Liver (tissue), 9 donors: Measurements from ENCODE around the gene BIRC3. TPM values are rescaled to one million over a fixed set of nuclear protein-coding genes. Genes with fewer than 3 reads are reported as not detected.

Source experiments
- DNase-seq: peaks from one replicate; pipeline ENCODE4 v3.0.0-alpha.2; 2017; ENCODE audit warnings: low spot score
- H3K27ac ChIP-seq, 2 donors: one replicate each; pipeline ENCODE4 v1.7.0; 2013; ENCODE audit warnings: inconsistent platforms in 2 of 2, low read length in 2 of 2, control low read depth in 1 of 2, low read depth in 1 of 2, mild to moderate bottlenecking in 1 of 2
- H3K27me3 ChIP-seq, 4 donors: one replicate each; pipeline versions ENCODE4 v1.6.1 to v1.7.0; 2013; ENCODE audit warnings: low read length in 3 of 4, inconsistent platforms in 1 of 4, mild to moderate bottlenecking in 1 of 4, moderate library complexity in 1 of 4; ENCODE audit not compliant: control insufficient read depth in 4 of 4, insufficient read depth in 4 of 4
- H3K36me3 ChIP-seq, 4 donors: one replicate each; pipeline versions ENCODE4 v1.6.1 to v1.7.0; 2013; ENCODE audit warnings: low read length in 3 of 4, mild to moderate bottlenecking in 3 of 4, low read depth in 1 of 4, moderate library complexity in 1 of 4; ENCODE audit not compliant: control insufficient read depth in 4 of 4, insufficient read depth in 3 of 4
- H3K4me1 ChIP-seq, 4 donors: one replicate each; pipeline versions ENCODE4 v1.6.1 to v1.7.0; 2013; ENCODE audit warnings: low read length in 3 of 4, mild to moderate bottlenecking in 3 of 4, moderate library complexity in 1 of 4; ENCODE audit not compliant: control insufficient read depth in 4 of 4, insufficient read depth in 4 of 4
- H3K4me3 ChIP-seq, 3 donors: one replicate each; pipeline versions ENCODE4 v1.6.1 to v1.7.0; 2013; ENCODE audit warnings: low read length in 3 of 3, control low read depth in 1 of 3, low read depth in 1 of 3, mild to moderate bottlenecking in 1 of 3
- H3K9ac ChIP-seq, 2 donors: one replicate each; pipeline ENCODE4 v1.7.0; 2013; ENCODE audit warnings: low read length in 2 of 2, mild to moderate bottlenecking in 2 of 2, moderate library complexity in 2 of 2, control low read depth in 1 of 2, low read depth in 1 of 2
- H3K9me3 ChIP-seq, 4 donors: one replicate each; pipeline versions ENCODE4 v1.6.1 to v1.7.0; 2013; ENCODE audit warnings: low read length in 3 of 4; ENCODE audit not compliant: control insufficient read depth in 4 of 4
- EGR1 ChIP-seq, 2 donors: IDR thresholded peaks; 2 replicates each; pipeline ENCODE4 v1.6.1; 2016 to 2018; ENCODE audit warnings: antibody characterized with exemption in 2 of 2, low read depth in 2 of 2
- FOXA1 ChIP-seq: IDR thresholded peaks from 2 replicates; pipeline ENCODE4 v1.6.1; 2016; ENCODE audit warnings: antibody characterized with exemption
- FOXA2 ChIP-seq: IDR thresholded peaks from 2 replicates; pipeline ENCODE4 v1.6.1; 2016; ENCODE audit warnings: antibody characterized with exemption
- HNF4G ChIP-seq: IDR thresholded peaks from 2 replicates; pipeline ENCODE4 v1.6.1; 2016; ENCODE audit warnings: antibody characterized with exemption
- RAD21 ChIP-seq, 2 donors: IDR thresholded peaks; 2 replicates each; pipeline ENCODE4 v1.6.1; 2016; ENCODE audit warnings: antibody characterized with exemption in 2 of 2, mild to moderate bottlenecking in 2 of 2
- RXRA ChIP-seq, 2 donors: IDR thresholded peaks; 2 replicates each; pipeline ENCODE4 v1.6.1; 2017 to 2018; ENCODE audit warnings: antibody characterized with exemption in 2 of 2, mild to moderate bottlenecking in 1 of 2
- TAF1 ChIP-seq: conservative IDR thresholded peaks from 2 replicates; pipeline ENCODE4 v1.6.1; 2016; ENCODE audit warnings: antibody characterized with exemption, mild to moderate bottlenecking
- WGBS: extraction: QIAGEN DNeasy Blood & Tissue Kit; methylation state at CpG from one replicate; pipeline ENCODE4 v1.1.7; 2013; 5-methylcytosine and 5-hydroxymethylcytosine counted together
- polyA plus RNA-seq, 2 donors: library from polyadenylated mRNA; stranded (reverse) in 1 of 2; unstranded in 1 of 2; fragments of 200-250 nt in 1 of 2; fragments of >200 nt in 1 of 2; fragmentation: Nextera tagmentation in 1 of 2; extraction: Ambion mirVana in 1 of 2; gene quantifications; one replicate each; pipeline versions ENCODE4 v1.2.1 to v1.2.3, GENCODE V29; 2013 to 2015
- total RNA-seq, 2 donors: library from RNA; depleted of rRNA; stranded (reverse); fragments of >200 nt; gene quantifications; one replicate each; pipeline ENCODE4 v1.2.3, GENCODE V29; 2014
- TF ChIP-seq, protein P1 (sequence below): IDR thresholded peaks from 2 replicates; pipeline ENCODE4 v1.6.1; 2016; ENCODE audit warnings: antibody characterized with exemption, mild to moderate bottlenecking
- donor health status: healthy.
- donor health status: healthy.
- donor health status: healthy.
- donor health status: healthy.
- donor health status: healthy.

Gene BIRC3
- total and polyA plus RNA-seq, 4 donors = 1.4 to 8.1 (median 2.9) TPM

DNA sequence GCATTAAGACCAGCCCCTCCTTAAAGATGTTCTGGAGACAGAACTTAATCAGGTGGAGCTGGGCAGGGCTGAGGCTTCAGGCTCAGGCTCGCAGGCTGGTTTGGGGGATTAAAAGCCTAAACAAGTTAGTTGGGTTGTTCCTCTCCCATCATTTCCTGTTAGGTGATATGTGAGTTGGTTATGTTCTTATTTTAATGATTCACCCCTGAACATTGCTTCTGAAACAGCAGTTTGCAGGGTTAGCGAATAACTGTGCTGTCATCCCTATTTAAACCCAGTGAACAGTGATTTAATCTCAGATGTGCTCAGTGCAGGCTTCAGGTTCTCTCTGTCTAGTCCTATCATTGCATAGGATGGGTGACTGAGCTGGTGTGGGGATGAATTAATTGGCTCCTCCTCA, 47.4 kb upstream of the BIRC3 start:
- Histone ChIP-seq H3K9ac (no peak overlapping the region), H3K4me1 (peaks cover 2 to 12% (median 4%) of the 10 kb centered on the region in 4 donors), H3K36me3 (no peaks in the 10 kb centered on the region), H3K27ac (no peak overlapping the region), H3K27me3 (no peaks in the 10 kb centered on the region), H3K9me3 (no peaks in the 10 kb centered on the region), H3K4me3 (no peak overlapping the region)
- no peak for DNase-seq
- 80% methylated on average over 2 of the region's 2 CpGs for WGBS
- no peak for TF ChIP-seq RAD21 (IDR thresholded peaks at IDR 0.05)
- no peak for TF ChIP-seq EGR1 (IDR thresholded peaks at IDR 0.05; ENCODE audit: low read depth in 2 of 2)
- TF ChIP-seq RXRA (IDR thresholded peaks at IDR 0.05) = no peak
- TF ChIP-seq HNF4G = no peak

DNA sequence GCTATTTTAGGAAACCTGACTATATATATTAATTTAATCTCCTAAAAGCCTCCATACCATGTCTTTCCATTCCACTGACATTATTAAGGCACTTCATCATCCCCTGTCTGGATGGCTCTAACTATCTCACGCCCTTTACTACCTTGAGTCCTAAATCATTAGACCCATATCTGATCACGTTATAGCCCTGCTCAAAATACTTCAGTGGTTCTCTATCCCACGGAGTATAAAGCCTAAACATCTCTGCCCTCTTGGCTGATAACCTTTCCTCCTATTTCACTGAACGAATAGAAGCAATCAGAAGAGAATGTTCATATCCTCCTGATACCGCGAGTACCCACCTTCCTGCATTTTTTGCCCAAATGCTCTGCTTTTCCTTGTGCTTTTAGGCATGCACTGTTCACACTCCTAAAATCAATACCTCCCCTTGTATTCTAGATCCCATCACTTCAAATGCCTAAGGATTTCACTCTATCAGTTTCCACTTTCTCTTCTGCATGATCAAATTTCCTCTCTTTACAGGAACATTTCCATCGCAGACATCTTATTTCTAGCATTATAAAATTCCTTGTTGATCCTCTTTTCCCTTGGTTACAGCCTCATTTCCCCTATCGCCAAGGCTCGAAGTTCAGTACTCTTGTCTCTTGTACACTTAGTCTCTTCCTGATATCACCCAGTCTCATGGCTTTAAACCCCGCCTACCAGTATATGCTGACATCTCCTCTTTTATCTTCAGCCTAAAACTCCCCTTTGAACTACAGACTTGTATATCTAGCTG, 45.0 kb upstream of the BIRC3 start:
- Histone ChIP-seq H3K4me1 (peaks cover 2 to 12% (median 4%) of the 10 kb centered on the region in 4 donors), H3K27ac (no peak overlapping the region), H3K9me3 (no peaks in the 10 kb centered on the region), H3K9ac (no peak overlapping the region), H3K36me3 (no peaks in the 10 kb centered on the region), H3K27me3 (no peaks in the 10 kb centered on the region), H3K4me3 (no peak overlapping the region)
- 62% methylated on average over 10 of the region's 10 CpGs for WGBS
- DNase-seq = no peak
- TF ChIP-seq FOXA2 (no peak), TAF1 (no peak), RXRA (IDR thresholded peaks at IDR 0.05) (no peak), EGR1 (IDR thresholded peaks at IDR 0.05; ENCODE audit: low read depth in 2 of 2) (no peak), FOXA1 (no peak)
- TF ChIP-seq, protein P1, sequence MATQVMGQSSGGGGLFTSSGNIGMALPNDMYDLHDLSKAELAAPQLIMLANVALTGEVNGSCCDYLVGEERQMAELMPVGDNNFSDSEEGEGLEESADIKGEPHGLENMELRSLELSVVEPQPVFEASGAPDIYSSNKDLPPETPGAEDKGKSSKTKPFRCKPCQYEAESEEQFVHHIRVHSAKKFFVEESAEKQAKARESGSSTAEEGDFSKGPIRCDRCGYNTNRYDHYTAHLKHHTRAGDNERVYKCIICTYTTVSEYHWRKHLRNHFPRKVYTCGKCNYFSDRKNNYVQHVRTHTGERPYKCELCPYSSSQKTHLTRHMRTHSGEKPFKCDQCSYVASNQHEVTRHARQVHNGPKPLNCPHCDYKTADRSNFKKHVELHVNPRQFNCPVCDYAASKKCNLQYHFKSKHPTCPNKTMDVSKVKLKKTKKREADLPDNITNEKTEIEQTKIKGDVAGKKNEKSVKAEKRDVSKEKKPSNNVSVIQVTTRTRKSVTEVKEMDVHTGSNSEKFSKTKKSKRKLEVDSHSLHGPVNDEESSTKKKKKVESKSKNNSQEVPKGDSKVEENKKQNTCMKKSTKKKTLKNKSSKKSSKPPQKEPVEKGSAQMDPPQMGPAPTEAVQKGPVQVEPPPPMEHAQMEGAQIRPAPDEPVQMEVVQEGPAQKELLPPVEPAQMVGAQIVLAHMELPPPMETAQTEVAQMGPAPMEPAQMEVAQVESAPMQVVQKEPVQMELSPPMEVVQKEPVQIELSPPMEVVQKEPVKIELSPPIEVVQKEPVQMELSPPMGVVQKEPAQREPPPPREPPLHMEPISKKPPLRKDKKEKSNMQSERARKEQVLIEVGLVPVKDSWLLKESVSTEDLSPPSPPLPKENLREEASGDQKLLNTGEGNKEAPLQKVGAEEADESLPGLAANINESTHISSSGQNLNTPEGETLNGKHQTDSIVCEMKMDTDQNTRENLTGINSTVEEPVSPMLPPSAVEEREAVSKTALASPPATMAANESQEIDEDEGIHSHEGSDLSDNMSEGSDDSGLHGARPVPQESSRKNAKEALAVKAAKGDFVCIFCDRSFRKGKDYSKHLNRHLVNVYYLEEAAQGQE = no peak

DNA sequence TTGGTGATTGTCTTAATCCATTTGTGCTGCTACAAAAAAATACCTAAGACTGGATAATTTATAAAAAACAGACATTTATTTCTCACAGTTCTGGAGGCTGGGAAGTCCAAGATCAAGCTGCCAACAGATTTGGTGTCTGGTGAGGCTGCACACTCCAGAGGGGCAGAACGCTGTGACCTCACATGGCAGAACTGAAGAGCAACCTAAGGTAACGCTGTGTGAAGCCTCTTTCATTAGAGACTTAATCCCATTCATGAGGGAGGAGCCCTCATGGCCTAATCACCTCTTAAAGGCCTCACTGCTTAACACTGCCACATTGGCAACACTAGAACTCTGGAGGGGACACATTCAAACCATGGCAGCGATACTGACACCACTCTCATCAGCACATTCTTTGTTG, 42.7 kb upstream of the BIRC3 start:
- H3K27me3 ChIP-seq = no peaks in the 10 kb centered on the region
- no peaks in the 10 kb centered on the region for H3K9me3 ChIP-seq
- H3K27ac ChIP-seq = no peak overlapping the region
- H3K9ac ChIP-seq = no peak overlapping the region
- no peak overlapping the region for H3K4me3 ChIP-seq
- peaks cover 0 to 4% (median 0%) of the 10 kb centered on the region in 4 donors for H3K4me1 ChIP-seq
- TF ChIP-seq, protein P1 = no peak
- DNase-seq = no peak
- no peaks in the 10 kb centered on the region for H3K36me3 ChIP-seq
- 95% methylated on average over 3 of the region's 3 CpGs for WGBS
